GM18858 (cell line): ENCODE data around the gene GTF2A2.
"Not testable (repeated sequence)": the region's sequence is repeated elsewhere in the genome, so short reads cannot be mapped to it uniquely, and the experiment has no call there.

Source experiments
- ATAC-seq: cut with Tn5 transposase; IDR thresholded peaks from one replicate; pipeline ENCODE4 v1.9.1; 2021; ENCODE audit not compliant: unreplicated experiment

The GTF2A2 gene

GRCh38 chr15:59674361-59674877, 17.1 kb upstream of the GTF2A2 start:
- no peak for ATAC-seq

- ATAC-seq, result no peak
Measured at GRCh38 chr15:59668556-59668955, 11.2 kb upstream of the GTF2A2 start.

GRCh38 chr15:59662260-59662659, 4.9 kb upstream of the GTF2A2 start:
- ATAC-seq, result no peak

GRCh38 chr15:59659366-59659765, 2.1 kb upstream of the GTF2A2 start:
- ATAC-seq, result no peak

- ATAC-seq, result no peak
Measured at GRCh38 chr15:59657635-59658125, 365 bp upstream of the GTF2A2 start.

- ATAC-seq, result no peak
Measured at GRCh38 chr15:59654046-59654445, 3.3 kb downstream of the GTF2A2 start.

GRCh38 chr15:59649603-59650002, 7.7 kb downstream of the GTF2A2 start:
- ATAC-seq, result no peak

- ATAC-seq, result no peak
Measured at GRCh38 chr15:59647085-59647484, 10.2 kb downstream of the GTF2A2 start.

- no peak for ATAC-seq
Measured at GRCh38 chr15:59646277-59646676, 11.0 kb downstream of the GTF2A2 start.

GRCh38 chr15:59645812-59646211, 11.5 kb downstream of the GTF2A2 start:
- not testable (repeated sequence) for ATAC-seq

- no peak for ATAC-seq
Measured at GRCh38 chr15:59644756-59645155, 12.6 kb downstream of the GTF2A2 start.

GRCh38 chr15:59642351-59642750, 15.0 kb downstream of the GTF2A2 start:
- no peak for ATAC-seq

GRCh38 chr15:59637507-59637906, 19.8 kb downstream of the GTF2A2 start:
- not testable (repeated sequence) for ATAC-seq

GRCh38 chr15:59636184-59636583, 21.1 kb downstream of the GTF2A2 start:
- no peak for ATAC-seq

- ATAC-seq, result no peak
Measured at GRCh38 chr15:59632714-59633113, 24.6 kb downstream of the GTF2A2 start.

GRCh38 chr15:59622289-59622688, 35.0 kb downstream of the GTF2A2 start:
- ATAC-seq, result no peak

GRCh38 chr15:59618406-59618805, 38.9 kb downstream of the GTF2A2 start:
- ATAC-seq, result no peak

- no peak for ATAC-seq
Measured at GRCh38 chr15:59616379-59616778, 40.9 kb downstream of the GTF2A2 start.

GRCh38 chr15:59615661-59616060, 41.7 kb downstream of the GTF2A2 start:
- no peak for ATAC-seq

- ATAC-seq, result no peak
Measured at GRCh38 chr15:59614153-59614552, 43.2 kb downstream of the GTF2A2 start.

- no peak for ATAC-seq
Measured at GRCh38 chr15:59611276-59612260, 45.7 kb downstream of the GTF2A2 start, which contains the start of gene GCNT3. GCNT3 (plus strand) TSS chr15:59611783; CDS start chr15:59618239, 6,456 bp downstream.
